Sigmoid colon (tissue), 7 donors: Measurements from ENCODE around the gene ABCC1. TPM values are rescaled to one million over a fixed set of nuclear protein-coding genes. Genes with fewer than 3 reads are reported as not detected.

Source experiments
- DNase-seq: peaks from one replicate; pipeline ENCODE4 v3.0.0-alpha.2; 2019
- H3K27ac ChIP-seq, 4 donors: fragments of 200-600 bp; sonication (generic); one replicate each; pipeline ENCODE4 v1.5.1; 2016 to 2019; ENCODE audit warnings: mild to moderate bottlenecking in 1 of 4
- H3K27me3 ChIP-seq, 3 donors: fragments of 200-600 bp; sonication (generic); one replicate each; pipeline ENCODE4 v1.5.1; 2019; ENCODE audit warnings: mild to moderate bottlenecking in 1 of 3
- H3K36me3 ChIP-seq, 4 donors: fragments of 200-600 bp; sonication (generic); one replicate each; pipeline ENCODE4 v1.5.1; 2016 to 2019
- H3K4me1 ChIP-seq, 4 donors: fragments of 200-600 bp; sonication (generic); one replicate each; pipeline ENCODE4 v1.5.1; 2017 to 2019
- H3K4me3 ChIP-seq, 4 donors: fragments of 200-600 bp; sonication (generic); one replicate each; pipeline ENCODE4 v1.5.1; 2017 to 2019; ENCODE audit warnings: mild to moderate bottlenecking in 2 of 4, moderate library complexity in 1 of 4
- H3K9me3 ChIP-seq, 4 donors: fragments of 200-600 bp in 3 of 4; sonication (generic) in 3 of 4; one replicate each; pipeline versions ENCODE4 v1.5.1 to v1.6.1; 2013 to 2019
- CTCF ChIP-seq, 4 experiments: fragments of 450-650 bp in 3 of 4; fragments of 200-600 bp in 1 of 4; IDR thresholded peaks; one replicate each; pipeline ENCODE4 v1.5.1; 2016 to 2019; ENCODE audit warnings: antibody characterized with exemption in 4 of 4, mild to moderate bottlenecking in 3 of 4, moderate library complexity in 2 of 4
- EP300 ChIP-seq, 4 donors: sonication (generic); formaldehyde crosslinking; IDR thresholded peaks; one replicate each; pipeline ENCODE4 v1.6.1; 2017; ENCODE audit warnings: antibody characterized with exemption in 4 of 4
- POLR2A ChIP-seq, 2 donors: fragments of 450-650 bp; IDR thresholded peaks; one replicate each; pipeline ENCODE4 v1.6.1; 2016; ENCODE audit warnings: antibody characterized with exemption in 2 of 2, mild to moderate bottlenecking in 2 of 2, moderate library complexity in 2 of 2
- POLR2AphosphoS5 ChIP-seq, 4 donors: sonication (generic); formaldehyde crosslinking; IDR thresholded peaks; one replicate each; pipeline ENCODE4 v1.6.1; 2017; ENCODE audit warnings: antibody characterized with exemption in 4 of 4
- WGBS, 2 donors: extraction: QIAGEN DNeasy Blood & Tissue Kit; methylation state at CpG; one replicate each; pipeline ENCODE4 v1.1.7; 2013; 5-methylcytosine and 5-hydroxymethylcytosine counted together
- intact Hi-C: fragments of 100-400 bp; cut with DNase I; formaldehyde crosslinking; loops from one replicate; pipeline ENCODE4 v1.15.1; 2023
- polyA plus RNA-seq, 3 donors: library from polyadenylated mRNA; stranded (reverse); fragments of 200-250 nt; gene quantifications; one replicate each; pipeline ENCODE4 v1.2.3, GENCODE V29; 2013
- total RNA-seq, 4 donors: library from RNA; depleted of rRNA; stranded (reverse); fragments of >200 nt; gene quantifications; one replicate each; pipeline ENCODE4 v1.1.0, GENCODE V29; 2016
- donor health status: healthy with polysubstance abuse.
- donor health status: Bipolar disorder and iron deficiency.
- donor health status: healthy.

ABCC1 gene
- total and polyA plus RNA-seq, 7 donors = 1.8 to 51.8 (median 22.5) TPM

- 1% methylated on average over 18 of the region's 18 CpGs for WGBS, 2 donors
- Histone ChIP-seq H3K36me3 (no peaks in the 10 kb centered on the region), H3K27me3 (no peaks in the 10 kb centered on the region), H3K4me1 (peaks cover 0 to 64% (median 56%) of the 10 kb centered on the region in 4 donors), H3K9me3 (no peaks in the 10 kb centered on the region), H3K27ac (peak overlapping the region; percentile 89 to 94 (median 93)), H3K4me3 (peak overlapping the region; percentile 84 to 97 (median 92))
- peak; percentile 80 for DNase-seq
- intact Hi-C loops = loop anchor here (2.0 to 5.0 kb wide), 2 partner anchors 62 to 72 kb away; partner anchors contain the start of gene CEP20
- TF ChIP-seq POLR2A (IDR thresholded peaks at IDR 0.05) = no peak
- TF ChIP-seq CTCF (IDR thresholded peaks at IDR 0.05) = no peak
- TF ChIP-seq EP300 (IDR thresholded peaks at IDR 0.05) = no peak
- TF ChIP-seq POLR2AphosphoS5 (IDR thresholded peaks at IDR 0.05) = peak in 3 of 4 donors; percentile 48 to 63 (median 58)
Measured at GRCh38 chr16:15950161-15950854, 892 bp downstream of the ABCC1 start.

GRCh38 chr16:15950869-15951268 lies 1.5 kb downstream of the ABCC1 start:
- H3K9me3 ChIP-seq = no peaks in the 10 kb centered on the region
- no peaks in the 10 kb centered on the region for H3K36me3 ChIP-seq
- intact Hi-C loops = loop anchor here (2.0 to 5.0 kb wide), 2 partner anchors 62 to 71 kb away; partner anchors contain the start of gene CEP20
- H3K4me1 ChIP-seq = peaks cover 0 to 62% (median 57%) of the 10 kb centered on the region in 4 donors
- H3K27ac ChIP-seq = peak overlapping the region; percentile 89 to 94 (median 93)
- no peaks in the 10 kb centered on the region for H3K27me3 ChIP-seq
- no peak for TF ChIP-seq POLR2A (IDR thresholded peaks at IDR 0.05)
- peak overlapping the region; percentile 84 to 97 (median 92) for H3K4me3 ChIP-seq
- no peak for DNase-seq

- TF ChIP-seq EP300 (IDR thresholded peaks at IDR 0.05) (no peak), POLR2A (IDR thresholded peaks at IDR 0.05) (no peak), CTCF (IDR thresholded peaks at IDR 0.05) (no peak), POLR2AphosphoS5 (IDR thresholded peaks at IDR 0.05) (no peak)
- intact Hi-C loops = loop anchor here (2.0 to 5.0 kb wide), 2 partner anchors 63 to 70 kb away; partner anchors contain the start of gene CEP20
- no peaks in the 10 kb centered on the region for H3K36me3 ChIP-seq
- DNase-seq = no peak
- H3K9me3 ChIP-seq = no peaks in the 10 kb centered on the region
- peak overlapping the region; percentile 89 to 94 (median 93) for H3K27ac ChIP-seq
- WGBS, 2 donors = 86 to 90% methylated on average over 8 of the region's 8 CpGs
- H3K4me1 ChIP-seq = peaks cover 0 to 55% (median 52%) of the 10 kb centered on the region in 4 donors
- H3K27me3 ChIP-seq = no peaks in the 10 kb centered on the region
- peak overlapping the region in 2 of 4 donors; percentile 92 to 97 for H3K4me3 ChIP-seq
Measured at GRCh38 chr16:15951852-15952251, 2.4 kb downstream of the ABCC1 start.

GRCh38 chr16:15952265-15952711 lies 2.9 kb downstream of the ABCC1 start:
- Histone ChIP-seq H3K9me3 (no peaks in the 10 kb centered on the region), H3K27ac (peak overlapping the region; percentile 89 to 94 (median 93)), H3K27me3 (no peaks in the 10 kb centered on the region), H3K4me3 (peak overlapping the region in 1 of 4 donors; percentile 6), H3K36me3 (no peaks in the 10 kb centered on the region), H3K4me1 (peaks cover 0 to 59% (median 53%) of the 10 kb centered on the region in 4 donors)
- intact Hi-C loops = loop anchor here (5.0 kb wide), 1 partner anchor 70 kb away; no protein-coding TSS in a partner anchor
- TF ChIP-seq POLR2AphosphoS5 (IDR thresholded peaks at IDR 0.05) (no peak), CTCF (IDR thresholded peaks at IDR 0.05) (no peak), EP300 (IDR thresholded peaks at IDR 0.05) (no peak), POLR2A (IDR thresholded peaks at IDR 0.05) (no peak)
- WGBS, 2 donors = 56 to 65% methylated on average over 5 of the region's 5 CpGs
- no peak for DNase-seq

GRCh38 chr16:15953477-15953876 lies 4.1 kb downstream of the ABCC1 start:
- intact Hi-C loops = loop anchor here (5.0 kb wide), 1 partner anchor 69 kb away; no protein-coding TSS in a partner anchor
- no peaks in the 10 kb centered on the region for H3K27me3 ChIP-seq
- H3K36me3 ChIP-seq = no peaks in the 10 kb centered on the region
- peak; percentile 18 for DNase-seq
- TF ChIP-seq CTCF (IDR thresholded peaks at IDR 0.05) (no peak), POLR2A (IDR thresholded peaks at IDR 0.05) (no peak), POLR2AphosphoS5 (IDR thresholded peaks at IDR 0.05) (no peak), EP300 (IDR thresholded peaks at IDR 0.05) (no peak)
- H3K4me3 ChIP-seq = no peak overlapping the region
- 80 to 90% methylated on average over 8 of the region's 8 CpGs for WGBS, 2 donors
- H3K4me1 ChIP-seq = peaks cover 0 to 70% (median 60%) of the 10 kb centered on the region in 4 donors
- H3K27ac ChIP-seq = peak overlapping the region; percentile 89 to 94 (median 93)
- no peaks in the 10 kb centered on the region for H3K9me3 ChIP-seq
